Retinal pigment epithelial cell (primary cell): ENCODE measurements around the gene ANKRD28.

Source experiments
- DNase-seq: peaks from one replicate; pipeline ENCODE4 v3.0.0-alpha.2; 2010; ENCODE audit warnings: low read depth
- H3K4me3 ChIP-seq: 2 replicates; pipeline ENCODE4 v1.5.1; 2011; ENCODE audit warnings: mild to moderate bottlenecking, low read length, control low read depth, moderate library complexity
- TF ChIP-seq, protein P1 (sequence below): conservative IDR thresholded peaks from 2 replicates; pipeline ENCODE4 v1.5.1; 2011; ENCODE audit warnings: low read depth, low read length, control low read depth, inconsistent platforms

The ANKRD28 gene

DNA sequence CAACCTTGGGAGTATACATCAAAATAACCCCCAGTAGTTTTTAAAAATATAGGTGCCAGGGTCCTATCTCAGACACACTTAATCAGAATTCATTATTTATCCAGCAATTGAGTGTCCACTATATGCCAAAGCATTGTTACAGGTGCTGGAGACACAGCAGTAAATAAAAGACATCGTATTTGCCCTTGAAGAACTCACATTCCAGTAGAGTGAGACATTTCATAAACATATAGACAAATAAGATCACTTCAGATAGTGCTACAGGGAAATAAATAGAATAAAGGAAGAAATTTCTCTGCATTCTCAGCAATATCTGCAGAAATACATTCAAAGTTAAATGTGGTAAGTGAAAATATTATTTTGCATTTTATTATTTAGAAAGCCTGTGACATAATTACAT is 34.1 kb upstream of the ANKRD28 start:
- no peak for DNase-seq
- TF ChIP-seq, protein P1, sequence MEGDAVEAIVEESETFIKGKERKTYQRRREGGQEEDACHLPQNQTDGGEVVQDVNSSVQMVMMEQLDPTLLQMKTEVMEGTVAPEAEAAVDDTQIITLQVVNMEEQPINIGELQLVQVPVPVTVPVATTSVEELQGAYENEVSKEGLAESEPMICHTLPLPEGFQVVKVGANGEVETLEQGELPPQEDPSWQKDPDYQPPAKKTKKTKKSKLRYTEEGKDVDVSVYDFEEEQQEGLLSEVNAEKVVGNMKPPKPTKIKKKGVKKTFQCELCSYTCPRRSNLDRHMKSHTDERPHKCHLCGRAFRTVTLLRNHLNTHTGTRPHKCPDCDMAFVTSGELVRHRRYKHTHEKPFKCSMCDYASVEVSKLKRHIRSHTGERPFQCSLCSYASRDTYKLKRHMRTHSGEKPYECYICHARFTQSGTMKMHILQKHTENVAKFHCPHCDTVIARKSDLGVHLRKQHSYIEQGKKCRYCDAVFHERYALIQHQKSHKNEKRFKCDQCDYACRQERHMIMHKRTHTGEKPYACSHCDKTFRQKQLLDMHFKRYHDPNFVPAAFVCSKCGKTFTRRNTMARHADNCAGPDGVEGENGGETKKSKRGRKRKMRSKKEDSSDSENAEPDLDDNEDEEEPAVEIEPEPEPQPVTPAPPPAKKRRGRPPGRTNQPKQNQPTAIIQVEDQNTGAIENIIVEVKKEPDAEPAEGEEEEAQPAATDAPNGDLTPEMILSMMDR = no peak
- H3K4me3 ChIP-seq = no peak overlapping the region

DNA sequence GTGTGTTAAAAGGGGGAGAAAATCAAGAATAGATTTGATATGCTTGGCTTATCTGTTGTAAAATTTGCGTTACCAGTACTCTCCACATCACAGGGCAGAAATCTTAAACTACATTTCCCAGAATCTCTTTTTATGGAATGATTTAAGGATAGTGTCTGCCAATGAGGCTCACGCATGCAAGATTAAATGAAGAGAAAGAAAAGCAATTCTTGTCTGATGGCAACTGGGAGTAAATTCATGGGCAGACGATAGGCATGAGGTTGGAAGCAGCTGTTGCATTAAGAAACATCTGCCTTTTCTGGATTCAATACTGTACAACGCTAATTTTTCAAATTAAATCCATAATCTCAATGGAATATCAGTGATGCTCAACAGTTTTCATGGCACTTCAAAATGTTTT is 27.2 kb upstream of the ANKRD28 start:
- TF ChIP-seq, protein P1 = no peak
- no peak overlapping the region for H3K4me3 ChIP-seq
- DNase-seq = no peak

DNA sequence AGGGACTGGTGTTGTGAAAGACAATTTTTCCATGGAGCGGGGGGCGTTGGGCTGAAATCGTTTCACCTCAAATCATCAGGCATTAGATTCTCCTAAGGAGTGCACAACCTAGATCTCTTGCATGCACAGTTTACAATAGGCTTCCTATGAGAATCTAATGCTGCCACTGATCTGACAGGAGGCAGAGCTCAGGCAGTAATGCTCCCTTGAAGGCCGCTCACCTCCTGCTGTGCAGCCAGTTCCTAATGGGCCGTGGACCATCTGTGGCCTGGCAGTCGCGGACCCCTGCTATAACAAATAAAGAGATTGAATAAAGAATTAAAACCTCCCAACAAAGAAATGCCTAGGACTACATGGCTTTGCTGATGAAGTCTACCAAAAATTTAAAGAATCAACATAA is 25.3 kb upstream of the ANKRD28 start:
- TF ChIP-seq, protein P1 = no peak
- H3K4me3 ChIP-seq = no peak overlapping the region
- DNase-seq = no peak

DNA sequence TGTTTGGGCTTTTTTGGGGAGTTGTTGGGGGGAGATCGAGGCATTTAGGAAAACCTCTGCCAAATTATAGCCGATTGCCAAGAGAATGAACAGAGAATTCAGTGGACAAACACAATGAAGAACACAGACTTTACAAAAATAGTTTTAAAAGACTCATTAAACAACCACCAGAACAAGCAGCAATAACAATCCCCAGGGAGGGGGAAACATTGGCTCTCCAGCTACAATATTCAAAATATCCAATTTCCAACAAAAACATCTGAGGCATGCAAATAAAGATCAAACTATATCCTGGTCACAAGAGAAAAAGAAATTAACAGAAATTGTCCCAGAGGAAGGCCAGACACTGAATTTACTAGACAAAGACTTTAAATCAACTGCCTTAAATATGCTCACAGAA is 24.5 kb upstream of the ANKRD28 start:
- H3K4me3 ChIP-seq = no peak overlapping the region
- DNase-seq = no peak
- TF ChIP-seq, protein P1 = no peak

DNA sequence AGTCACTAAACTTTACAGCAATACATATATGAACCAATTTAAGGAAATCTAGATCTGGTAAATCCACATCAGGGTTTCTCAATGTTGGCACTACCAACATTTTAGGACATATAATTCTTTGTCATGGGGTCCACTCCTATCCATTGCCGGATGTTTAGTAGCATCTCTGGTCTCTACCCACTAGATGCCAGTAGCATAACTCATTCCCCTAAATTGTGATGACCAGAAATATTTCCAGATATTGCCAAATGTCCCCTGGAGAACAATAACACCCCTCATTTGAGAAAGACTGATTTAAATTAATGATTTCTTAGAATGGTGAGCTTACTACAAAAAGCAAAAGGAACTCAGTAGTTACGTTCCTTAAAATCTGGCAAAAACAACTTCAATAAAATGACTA is 23.1 kb upstream of the ANKRD28 start:
- no peak for DNase-seq
- TF ChIP-seq, protein P1 = no peak

DNA sequence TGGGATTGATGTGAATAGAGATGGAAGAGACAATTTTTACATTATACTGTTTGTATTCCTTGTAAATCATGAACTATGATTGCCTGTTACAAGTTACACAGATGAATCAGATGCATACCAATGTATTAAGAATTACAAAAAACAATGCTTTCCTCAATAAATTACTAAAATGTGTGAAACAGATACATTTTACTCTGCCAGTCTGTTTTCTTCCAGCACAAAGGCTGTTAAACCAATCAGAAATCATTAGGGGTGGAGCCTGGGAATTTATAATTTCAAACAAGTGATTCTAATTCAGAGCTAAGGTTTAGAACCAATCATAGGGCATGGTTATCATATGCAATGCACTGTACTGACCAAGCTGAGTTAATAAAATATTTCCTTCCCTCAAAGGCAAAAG is 21.8 kb upstream of the ANKRD28 start:
- H3K4me3 ChIP-seq = no peak overlapping the region
- TF ChIP-seq, protein P1 = no peak
- no peak for DNase-seq

More for the DNA sequence above, 23.1 kb upstream of the ANKRD28 start:
- no peak overlapping the region for H3K4me3 ChIP-seq

DNA sequence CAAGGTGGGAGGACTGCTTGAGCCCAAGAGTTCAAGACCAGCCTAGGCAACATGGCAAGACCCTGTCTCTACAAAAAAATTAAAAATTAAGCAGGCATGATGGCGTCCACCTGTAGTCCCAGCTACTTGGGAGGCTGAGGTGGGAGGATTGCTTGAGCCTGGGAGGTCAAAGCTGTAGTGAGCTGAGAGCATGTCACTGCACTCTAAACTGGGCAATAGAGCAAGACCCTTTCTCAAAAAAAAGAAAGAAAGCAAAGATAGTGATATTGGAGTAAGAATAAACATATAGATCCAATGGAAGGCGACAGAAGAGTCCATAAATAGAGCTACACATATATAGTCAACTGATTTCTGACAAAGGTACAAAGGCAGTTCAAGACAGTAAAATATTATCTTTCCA is 21.3 kb upstream of the ANKRD28 start:
- TF ChIP-seq, protein P1 = no peak
- no peak for DNase-seq

More for the DNA sequence above, 21.3 kb upstream of the ANKRD28 start:
- H3K4me3 ChIP-seq = no peak overlapping the region
